Gastroesophageal sphincter (tissue), 3 donors: ENCODE data around the gene ADM5.

Experiments
- CTCF ChIP-seq, 4 experiments: fragments of 200-600 bp in 2 of 4; fragments of 450-650 bp in 2 of 4; sonication (generic) in 1 of 4; IDR thresholded peaks; one replicate each; pipeline ENCODE4 v1.5.1; 2017 to 2019; ENCODE audit warnings: antibody characterized with exemption in 4 of 4, mild to moderate bottlenecking in 2 of 4, moderate library complexity in 2 of 4
- POLR2A ChIP-seq, 2 donors: fragments of 450-650 bp; IDR thresholded peaks; one replicate each; pipeline ENCODE4 v1.6.1; 2017; ENCODE audit warnings: antibody characterized with exemption in 2 of 2, mild to moderate bottlenecking in 2 of 2, moderate library complexity in 1 of 2
- POLR2AphosphoS5 ChIP-seq: sonication (generic); formaldehyde crosslinking; IDR thresholded peaks from one replicate; pipeline ENCODE4 v1.6.1; 2017; ENCODE audit warnings: antibody characterized with exemption

GRCh38 chr19:49643466-49643865, 45.9 kb upstream of the ADM5 start:
- no peak for TF ChIP-seq POLR2A (IDR thresholded peaks at IDR 0.05)
- TF ChIP-seq CTCF (IDR thresholded peaks at IDR 0.05), result no peak
- no peak for TF ChIP-seq POLR2AphosphoS5
